Neural progenitor cell (in vitro differentiated cells): ENCODE results near the gene TMEM244.

ENCODE experiments used
- EZH2 ChIP-seq: fragments of 200-600 bp; sonication (generic); IDR thresholded peaks from 2 replicates; pipeline ENCODE4 v1.6.1; 2017; ENCODE audit warnings: antibody characterized with exemption, mild to moderate bottlenecking, moderate library complexity
- TF ChIP-seq, protein P1 (sequence below): fragments of 200-600 bp; sonication (generic); IDR thresholded peaks from 2 replicates; pipeline ENCODE4 v1.5.1; 2017; ENCODE audit warnings: antibody characterized with exemption, mild to moderate bottlenecking

DNA sequence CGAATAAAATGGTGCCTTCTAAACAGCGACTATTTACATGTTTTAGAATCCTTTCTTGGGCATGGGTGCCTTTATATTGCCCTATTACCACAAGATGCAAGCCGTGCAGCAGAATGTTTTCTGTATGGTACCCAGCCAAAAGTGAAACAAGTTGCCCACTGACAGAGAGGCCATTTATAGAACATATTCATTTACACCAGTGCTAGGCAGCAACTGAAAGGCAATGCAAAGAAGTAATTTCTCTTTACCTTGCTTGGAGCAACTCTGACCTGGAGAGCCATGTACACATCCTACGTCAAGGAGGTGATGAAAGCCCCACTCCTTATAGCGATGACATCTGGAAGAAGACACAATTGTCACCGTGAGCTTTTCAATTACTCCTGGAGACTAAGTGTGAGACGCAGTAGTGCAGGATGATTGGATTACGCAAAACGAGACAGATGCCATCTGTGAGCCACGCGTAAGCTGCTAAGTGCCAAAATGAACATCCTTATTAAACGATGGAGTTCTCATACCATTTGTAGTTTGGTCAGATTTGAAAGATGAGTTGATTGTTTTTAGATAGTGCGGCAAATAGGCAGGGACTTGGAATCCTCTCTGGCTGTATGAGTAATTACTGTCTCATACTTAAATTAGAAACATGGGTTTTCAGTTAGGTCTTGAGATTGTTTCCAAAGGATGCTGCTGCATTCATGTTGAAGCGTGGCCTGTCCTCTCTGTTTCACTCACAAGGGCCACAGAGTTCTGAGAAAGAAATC is at the start of gene TMEM244:
- TF ChIP-seq, protein P1, sequence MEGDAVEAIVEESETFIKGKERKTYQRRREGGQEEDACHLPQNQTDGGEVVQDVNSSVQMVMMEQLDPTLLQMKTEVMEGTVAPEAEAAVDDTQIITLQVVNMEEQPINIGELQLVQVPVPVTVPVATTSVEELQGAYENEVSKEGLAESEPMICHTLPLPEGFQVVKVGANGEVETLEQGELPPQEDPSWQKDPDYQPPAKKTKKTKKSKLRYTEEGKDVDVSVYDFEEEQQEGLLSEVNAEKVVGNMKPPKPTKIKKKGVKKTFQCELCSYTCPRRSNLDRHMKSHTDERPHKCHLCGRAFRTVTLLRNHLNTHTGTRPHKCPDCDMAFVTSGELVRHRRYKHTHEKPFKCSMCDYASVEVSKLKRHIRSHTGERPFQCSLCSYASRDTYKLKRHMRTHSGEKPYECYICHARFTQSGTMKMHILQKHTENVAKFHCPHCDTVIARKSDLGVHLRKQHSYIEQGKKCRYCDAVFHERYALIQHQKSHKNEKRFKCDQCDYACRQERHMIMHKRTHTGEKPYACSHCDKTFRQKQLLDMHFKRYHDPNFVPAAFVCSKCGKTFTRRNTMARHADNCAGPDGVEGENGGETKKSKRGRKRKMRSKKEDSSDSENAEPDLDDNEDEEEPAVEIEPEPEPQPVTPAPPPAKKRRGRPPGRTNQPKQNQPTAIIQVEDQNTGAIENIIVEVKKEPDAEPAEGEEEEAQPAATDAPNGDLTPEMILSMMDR = no peak
- TF ChIP-seq EZH2 = no peak
